ENCODE measurements around the gene ITGB7. TPM values are rescaled to one million over a fixed set of nuclear protein-coding genes. Genes with fewer than 3 reads are reported as not detected.
A peak's percentile ranks its signal among the peaks of the same experiment; 100 is the strongest.
"Not testable (repeated sequence)": the region's sequence is repeated elsewhere in the genome, so short reads cannot be mapped to it uniquely, and the experiment has no call there.

ITGB7 gene
- total RNA-seq, 2 experiments from 2014 or later, result 121 to 137 TPM

DNA sequence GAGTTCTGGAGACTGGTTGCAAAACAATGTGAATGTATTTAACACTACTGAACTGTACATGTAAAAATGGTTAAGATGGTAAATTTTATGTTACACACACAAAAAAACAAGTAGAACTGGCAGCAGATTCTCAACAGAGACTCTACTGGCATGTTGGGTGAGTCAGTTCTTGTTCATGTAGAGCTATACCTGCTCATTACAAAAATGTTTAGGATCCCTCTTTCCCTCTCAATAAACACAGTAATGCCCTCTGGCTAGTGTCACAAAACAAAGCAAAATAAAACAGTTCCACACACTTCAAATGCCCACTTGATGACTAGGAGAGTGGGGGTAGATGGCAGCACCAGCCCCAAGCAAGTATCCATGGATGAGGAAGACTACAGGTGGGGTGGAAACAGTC lies 40.2 kb downstream of the ITGB7 start:
- TF ChIP-seq, protein P1, sequence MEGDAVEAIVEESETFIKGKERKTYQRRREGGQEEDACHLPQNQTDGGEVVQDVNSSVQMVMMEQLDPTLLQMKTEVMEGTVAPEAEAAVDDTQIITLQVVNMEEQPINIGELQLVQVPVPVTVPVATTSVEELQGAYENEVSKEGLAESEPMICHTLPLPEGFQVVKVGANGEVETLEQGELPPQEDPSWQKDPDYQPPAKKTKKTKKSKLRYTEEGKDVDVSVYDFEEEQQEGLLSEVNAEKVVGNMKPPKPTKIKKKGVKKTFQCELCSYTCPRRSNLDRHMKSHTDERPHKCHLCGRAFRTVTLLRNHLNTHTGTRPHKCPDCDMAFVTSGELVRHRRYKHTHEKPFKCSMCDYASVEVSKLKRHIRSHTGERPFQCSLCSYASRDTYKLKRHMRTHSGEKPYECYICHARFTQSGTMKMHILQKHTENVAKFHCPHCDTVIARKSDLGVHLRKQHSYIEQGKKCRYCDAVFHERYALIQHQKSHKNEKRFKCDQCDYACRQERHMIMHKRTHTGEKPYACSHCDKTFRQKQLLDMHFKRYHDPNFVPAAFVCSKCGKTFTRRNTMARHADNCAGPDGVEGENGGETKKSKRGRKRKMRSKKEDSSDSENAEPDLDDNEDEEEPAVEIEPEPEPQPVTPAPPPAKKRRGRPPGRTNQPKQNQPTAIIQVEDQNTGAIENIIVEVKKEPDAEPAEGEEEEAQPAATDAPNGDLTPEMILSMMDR (IDR thresholded peaks at IDR 0.05), result no peak
- Mint-ChIP-seq H3K27me3 (no peaks in the 10 kb centered on the region), H3K4me3 (no peak overlapping the region), H3K9me3 (no peaks in the 10 kb centered on the region), H3K36me3 (ENCODE audit: low read depth) (peaks cover 1% of the 10 kb centered on the region), H3K27ac (no peak overlapping the region), H3K4me1 (ENCODE audit: low read depth) (peaks cover 3% of the 10 kb centered on the region)
- CTCF ChIA-PET, result no interaction called here
- POLR2A ChIA-PET, result interaction anchor here (0.7 kb wide), 1 partner anchor 68 kb away, joined by 3 read pairs; no protein-coding TSS in a partner anchor
- intact Hi-C loops (cut with micrococcal nuclease), result no loop called here
- DNase-seq, result no peak
- no peak for ATAC-seq

DNA sequence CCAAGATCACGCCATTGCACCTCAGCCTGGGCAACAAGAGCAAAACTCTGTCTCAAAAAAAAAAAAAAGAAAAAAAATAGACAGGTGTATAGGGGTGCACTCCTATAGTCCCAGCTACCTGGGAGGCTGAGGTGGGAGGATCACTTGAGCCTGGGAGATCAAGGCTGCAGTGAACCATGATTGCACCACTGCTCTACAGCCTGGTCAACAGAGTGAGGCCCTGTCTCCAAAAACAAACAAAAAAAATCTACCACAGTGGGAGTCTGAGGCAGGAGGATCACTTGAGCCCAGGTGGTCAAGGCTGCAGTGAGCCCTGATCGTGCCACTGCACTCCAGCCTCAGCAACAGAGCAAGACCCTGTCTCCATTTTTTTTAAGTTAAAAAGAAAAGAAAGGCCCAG lies 44.0 kb downstream of the ITGB7 start:
- ATAC-seq; H3K9me3 Mint-ChIP-seq; H3K36me3 Mint-ChIP-seq (ENCODE audit: low read depth); DNase-seq; intact Hi-C loops (cut with micrococcal nuclease); H3K27ac Mint-ChIP-seq; H3K27me3 Mint-ChIP-seq; H3K4me3 Mint-ChIP-seq; POLR2A ChIA-PET: not testable (repeated sequence)
- CTCF ChIA-PET, result interaction anchor here (9.2 kb wide), 1 partner anchor 20 kb away, joined by 199 read pairs; the partner anchor contains the start of genes CSAD and ZNF740
- H3K4me1 Mint-ChIP-seq (ENCODE audit: low read depth), result peaks cover 13% of the 10 kb centered on the region

DNA sequence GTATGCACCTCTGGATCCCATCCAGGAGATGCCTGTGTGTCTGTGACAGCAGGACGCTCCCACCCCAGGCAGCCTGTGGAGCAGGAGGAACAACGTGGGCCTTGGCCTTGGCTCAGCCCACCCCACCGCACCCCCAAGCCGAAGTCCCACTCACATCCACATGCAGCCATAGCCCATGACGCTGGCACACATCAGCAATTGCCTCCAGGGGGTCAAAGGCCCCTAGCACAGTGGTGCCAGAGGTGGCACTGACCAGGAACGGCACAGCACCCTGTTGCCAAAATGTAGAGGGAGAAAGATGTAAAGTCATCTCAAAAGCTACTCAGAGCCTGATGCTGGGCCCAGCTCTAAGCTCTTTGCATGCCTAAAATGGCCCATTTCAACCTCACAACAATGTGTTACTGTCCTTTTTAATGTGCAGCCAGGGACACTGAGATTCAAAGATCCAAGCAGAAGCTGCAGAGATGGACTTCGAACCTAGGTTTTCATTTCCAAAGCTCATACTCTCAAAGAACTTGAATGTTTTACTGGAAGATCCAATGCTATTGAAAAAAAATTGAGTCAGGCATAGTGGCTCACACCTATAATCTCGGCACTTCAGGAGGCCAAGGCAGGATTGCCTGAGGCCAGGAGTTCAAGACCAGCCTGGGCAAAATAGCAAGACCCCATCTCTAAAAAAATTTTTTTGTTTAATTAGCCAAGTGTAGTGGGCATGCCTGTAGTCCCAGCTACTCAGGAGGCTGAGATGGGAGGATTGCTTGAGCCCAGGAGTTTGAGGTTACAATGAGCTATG lies 45.7 kb downstream of the ITGB7 start:
- Mint-ChIP-seq H3K4me3 (no peak overlapping the region), H3K36me3 (ENCODE audit: low read depth) (no peaks in the 10 kb centered on the region), H3K27ac (no peak overlapping the region), H3K27me3 (no peaks in the 10 kb centered on the region), H3K4me1 (ENCODE audit: low read depth) (peaks cover 10% of the 10 kb centered on the region), H3K9me3 (no peaks in the 10 kb centered on the region)
- ATAC-seq (no peak), DNase-seq (no peak)
- ChIA-PET POLR2A (interaction anchor here (0.6 to 4.9 kb wide), 4 partner anchors 20 to 330 kb away, joined by 3 to 22 read pairs (median 8); partner anchors contain the start of genes CSAD and ZNF740), CTCF (interaction anchor here (0.7 to 9.2 kb wide), 18 partner anchors 11 to 184 kb away, joined by 3 to 199 read pairs (median 12); partner anchors contain the start of genes AAAS, CSAD, ESPL1 and ITGB7)
- TF ChIP-seq, protein P1 (IDR thresholded peaks at IDR 0.05), result no peak
- intact Hi-C loops (cut with micrococcal nuclease), result no loop called here

DNA sequence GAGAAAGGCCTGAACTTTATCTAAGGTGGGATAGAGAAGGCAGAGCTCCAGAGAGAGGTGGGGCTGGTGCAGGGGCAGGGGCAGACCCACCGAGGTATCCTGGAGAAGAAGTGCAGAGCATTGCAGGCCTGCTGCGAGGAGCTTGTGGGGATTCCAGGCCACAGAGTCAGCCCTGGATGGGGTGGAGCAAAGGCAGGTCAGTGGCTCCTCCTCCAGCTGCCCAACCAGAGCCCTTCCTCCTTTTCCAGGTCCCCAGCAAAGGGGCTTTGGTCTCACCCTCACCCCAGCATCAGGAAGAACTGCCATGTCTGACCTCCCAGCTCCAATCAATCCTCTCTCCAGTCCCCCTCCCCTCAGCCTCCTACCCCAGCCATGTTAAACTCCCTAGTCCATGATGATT lies 46.4 kb downstream of the ITGB7 start:
- no peaks in the 10 kb centered on the region for H3K9me3 Mint-ChIP-seq
- POLR2A ChIA-PET, result interaction anchor here (1.2 to 4.9 kb wide), 5 partner anchors 21 to 107 kb away, joined by 3 to 22 read pairs (median 13); partner anchors contain the start of genes CSAD and ZNF740
- peaks cover 10% of the 10 kb centered on the region for H3K4me1 Mint-ChIP-seq (ENCODE audit: low read depth)
- CTCF ChIA-PET, result interaction anchor here (0.9 to 9.2 kb wide), 28 partner anchors 9 to 221 kb away, joined by 3 to 199 read pairs (median 10); partner anchors contain the start of genes AAAS, CSAD, ESPL1 and ITGB7
- no peaks in the 10 kb centered on the region for H3K27me3 Mint-ChIP-seq
- intact Hi-C loops (cut with micrococcal nuclease), result no loop called here
- no peak overlapping the region for H3K27ac Mint-ChIP-seq
- no peak overlapping the region for H3K4me3 Mint-ChIP-seq
- DNase-seq (no peak), ATAC-seq (no peak)
- TF ChIP-seq, protein P1 (IDR thresholded peaks at IDR 0.05), result no peak
- no peaks in the 10 kb centered on the region for H3K36me3 Mint-ChIP-seq (ENCODE audit: low read depth)

DNA sequence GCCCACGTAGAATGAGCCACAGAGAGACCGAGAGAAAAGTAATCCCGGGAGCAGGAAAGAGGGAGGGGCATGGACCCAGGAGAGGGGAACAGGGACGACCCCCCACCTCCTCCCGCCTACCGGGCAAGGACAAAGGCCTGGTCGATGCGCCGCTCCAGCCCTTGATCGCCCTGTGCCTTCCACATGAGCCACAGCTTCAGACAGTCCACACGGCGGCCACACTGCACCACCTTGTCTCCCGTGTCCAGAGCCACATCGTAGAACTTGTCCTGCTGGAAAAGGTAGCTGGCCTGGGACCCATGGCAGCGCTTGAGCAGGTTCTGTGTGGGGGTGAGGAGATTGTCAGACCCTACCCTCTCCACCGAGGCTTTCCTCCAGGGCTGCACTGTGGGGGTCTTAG lies 47.1 kb downstream of the ITGB7 start:
- H3K9me3 Mint-ChIP-seq, result no peaks in the 10 kb centered on the region
- peaks cover 10% of the 10 kb centered on the region for H3K4me1 Mint-ChIP-seq (ENCODE audit: low read depth)
- peak overlapping the region; percentile 62 for H3K27ac Mint-ChIP-seq
- no peak for ATAC-seq
- CTCF ChIA-PET, result interaction anchor here (0.7 to 9.2 kb wide), 47 partner anchors 9 to 261 kb away, joined by 3 to 199 read pairs (median 5); partner anchors contain the start of genes AAAS, CSAD, ESPL1 and ITGB7
- intact Hi-C loops (cut with micrococcal nuclease), result loop anchor here (5.0 kb wide), 1 partner anchor 47 kb away; the partner anchor contains the start of gene ITGB7
- TF ChIP-seq, protein P1 (IDR thresholded peaks at IDR 0.05), result no peak
- no peaks in the 10 kb centered on the region for H3K27me3 Mint-ChIP-seq
- no peak for DNase-seq
- no peak overlapping the region for H3K4me3 Mint-ChIP-seq
- H3K36me3 Mint-ChIP-seq (ENCODE audit: low read depth), result no peaks in the 10 kb centered on the region
- POLR2A ChIA-PET, result interaction anchor here (0.7 to 4.9 kb wide), 8 partner anchors 21 to 139 kb away, joined by 3 to 22 read pairs (median 4); partner anchors contain the start of genes CSAD, ESPL1, MYG1 and ZNF740

Measured in activated CD8-positive, alpha-beta T cell treated with anti-CD3 and anti-CD28 coated beads for 36 hours (primary cell).